Measurements from ENCODE around the gene ZCCHC4. TPM values are rescaled to one million over a fixed set of nuclear protein-coding genes. Genes with fewer than 3 reads are reported as not detected.

Gene ZCCHC4
- total RNA-seq, 1 donor from 2014 or later = 11.2 TPM

DNA sequence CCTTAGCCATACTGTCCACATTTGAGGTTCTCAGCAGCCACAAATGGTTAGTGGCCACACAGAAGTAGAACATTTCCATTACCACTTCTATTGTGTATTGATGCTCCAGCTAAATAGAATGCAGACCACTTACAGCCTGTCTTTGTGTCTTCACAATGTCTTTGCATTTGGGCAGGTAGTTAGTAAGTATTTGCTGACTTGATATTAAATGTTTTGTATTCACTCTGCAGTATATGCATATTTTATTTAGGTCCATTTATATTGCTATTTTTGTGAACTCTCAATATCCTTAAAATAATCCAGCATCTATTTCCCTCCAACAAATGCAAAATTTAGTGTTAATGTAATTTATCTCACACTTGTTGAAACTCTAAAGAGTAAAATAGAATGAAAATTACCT is 91.1 kb downstream of the ZCCHC4 start:
- no peak for DNase-seq (ENCODE audit: extremely low spot score, unreplicated experiment)
- TF ChIP-seq, protein P1, sequence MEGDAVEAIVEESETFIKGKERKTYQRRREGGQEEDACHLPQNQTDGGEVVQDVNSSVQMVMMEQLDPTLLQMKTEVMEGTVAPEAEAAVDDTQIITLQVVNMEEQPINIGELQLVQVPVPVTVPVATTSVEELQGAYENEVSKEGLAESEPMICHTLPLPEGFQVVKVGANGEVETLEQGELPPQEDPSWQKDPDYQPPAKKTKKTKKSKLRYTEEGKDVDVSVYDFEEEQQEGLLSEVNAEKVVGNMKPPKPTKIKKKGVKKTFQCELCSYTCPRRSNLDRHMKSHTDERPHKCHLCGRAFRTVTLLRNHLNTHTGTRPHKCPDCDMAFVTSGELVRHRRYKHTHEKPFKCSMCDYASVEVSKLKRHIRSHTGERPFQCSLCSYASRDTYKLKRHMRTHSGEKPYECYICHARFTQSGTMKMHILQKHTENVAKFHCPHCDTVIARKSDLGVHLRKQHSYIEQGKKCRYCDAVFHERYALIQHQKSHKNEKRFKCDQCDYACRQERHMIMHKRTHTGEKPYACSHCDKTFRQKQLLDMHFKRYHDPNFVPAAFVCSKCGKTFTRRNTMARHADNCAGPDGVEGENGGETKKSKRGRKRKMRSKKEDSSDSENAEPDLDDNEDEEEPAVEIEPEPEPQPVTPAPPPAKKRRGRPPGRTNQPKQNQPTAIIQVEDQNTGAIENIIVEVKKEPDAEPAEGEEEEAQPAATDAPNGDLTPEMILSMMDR (conservative IDR thresholded peaks at IDR 0.05) = no peak
- Mint-ChIP-seq H3K4me3 (no peak overlapping the region), H3K27me3 (no peaks in the 10 kb centered on the region), H3K27ac (no peak overlapping the region), H3K36me3 (peaks cover 30% of the 10 kb centered on the region), H3K4me1 (ENCODE audit: unreplicated experiment) (no peaks in the 10 kb centered on the region), H3K9me3 (no peaks in the 10 kb centered on the region)

DNA sequence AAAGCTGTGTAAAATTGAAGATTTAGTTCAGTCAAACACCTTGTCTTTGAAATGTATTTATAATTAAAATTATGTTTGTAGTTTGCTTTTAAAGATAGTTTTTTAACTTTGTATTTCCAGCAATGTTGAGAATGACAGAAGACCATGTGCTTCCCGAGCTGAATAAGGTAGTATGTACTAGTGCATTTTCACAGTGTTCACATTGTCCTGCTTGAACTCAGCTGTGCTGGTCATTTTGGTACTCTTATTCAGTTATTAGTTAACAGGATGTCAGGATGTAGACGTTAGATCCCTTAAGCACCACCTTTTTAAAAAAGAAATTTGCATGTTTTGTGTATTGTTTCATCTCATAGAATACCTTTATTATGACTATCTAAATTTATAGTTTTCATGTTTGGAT is 92.9 kb downstream of the ZCCHC4 start:
- TF ChIP-seq, protein P1 (conservative IDR thresholded peaks at IDR 0.05) = no peak
- no peak for DNase-seq (ENCODE audit: extremely low spot score, unreplicated experiment)
- H3K9me3 Mint-ChIP-seq = no peaks in the 10 kb centered on the region
- H3K27me3 Mint-ChIP-seq = no peaks in the 10 kb centered on the region
- no peak overlapping the region for H3K4me3 Mint-ChIP-seq
- no peaks in the 10 kb centered on the region for H3K4me1 Mint-ChIP-seq (ENCODE audit: unreplicated experiment)
- peaks cover 21% of the 10 kb centered on the region for H3K36me3 Mint-ChIP-seq
- H3K27ac Mint-ChIP-seq = no peak overlapping the region

DNA sequence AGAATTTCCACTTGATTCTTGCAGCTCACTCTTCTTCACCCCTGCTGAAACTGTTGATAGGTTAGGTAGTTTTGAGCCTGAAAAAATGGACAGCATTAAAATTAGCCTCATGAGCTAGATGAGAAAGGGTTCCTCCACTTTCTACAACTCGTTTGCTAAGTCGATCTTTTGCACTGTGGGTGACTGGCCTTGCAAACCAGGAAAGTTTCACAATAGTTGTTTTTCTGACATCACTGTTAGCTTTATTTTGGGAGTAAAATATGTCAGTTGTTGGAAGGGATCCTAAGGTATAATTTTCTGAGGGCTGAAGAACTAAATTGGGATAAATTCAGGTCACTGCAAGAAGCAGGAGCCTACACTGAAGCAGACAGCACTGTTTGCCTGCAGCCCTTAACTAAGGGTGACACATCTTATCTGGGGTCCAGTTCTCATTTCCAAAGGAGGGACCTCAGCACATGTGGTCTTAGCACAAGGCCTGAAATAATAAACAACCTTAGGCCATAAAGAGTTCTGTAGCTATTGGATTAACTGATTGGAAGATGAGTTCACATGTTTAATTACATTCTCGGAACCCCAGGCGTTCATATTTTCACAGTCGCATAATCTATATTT is 93.6 kb downstream of the ZCCHC4 start:
- H3K9me3 Mint-ChIP-seq = no peaks in the 10 kb centered on the region
- TF ChIP-seq, protein P1 (conservative IDR thresholded peaks at IDR 0.05) = no peak
- H3K36me3 Mint-ChIP-seq = peaks cover 24% of the 10 kb centered on the region
- H3K4me1 Mint-ChIP-seq (ENCODE audit: unreplicated experiment) = no peaks in the 10 kb centered on the region
- no peak overlapping the region for H3K27ac Mint-ChIP-seq
- H3K27me3 Mint-ChIP-seq = no peaks in the 10 kb centered on the region
- DNase-seq (ENCODE audit: extremely low spot score, unreplicated experiment) = no peak
- no peak overlapping the region for H3K4me3 Mint-ChIP-seq

DNA sequence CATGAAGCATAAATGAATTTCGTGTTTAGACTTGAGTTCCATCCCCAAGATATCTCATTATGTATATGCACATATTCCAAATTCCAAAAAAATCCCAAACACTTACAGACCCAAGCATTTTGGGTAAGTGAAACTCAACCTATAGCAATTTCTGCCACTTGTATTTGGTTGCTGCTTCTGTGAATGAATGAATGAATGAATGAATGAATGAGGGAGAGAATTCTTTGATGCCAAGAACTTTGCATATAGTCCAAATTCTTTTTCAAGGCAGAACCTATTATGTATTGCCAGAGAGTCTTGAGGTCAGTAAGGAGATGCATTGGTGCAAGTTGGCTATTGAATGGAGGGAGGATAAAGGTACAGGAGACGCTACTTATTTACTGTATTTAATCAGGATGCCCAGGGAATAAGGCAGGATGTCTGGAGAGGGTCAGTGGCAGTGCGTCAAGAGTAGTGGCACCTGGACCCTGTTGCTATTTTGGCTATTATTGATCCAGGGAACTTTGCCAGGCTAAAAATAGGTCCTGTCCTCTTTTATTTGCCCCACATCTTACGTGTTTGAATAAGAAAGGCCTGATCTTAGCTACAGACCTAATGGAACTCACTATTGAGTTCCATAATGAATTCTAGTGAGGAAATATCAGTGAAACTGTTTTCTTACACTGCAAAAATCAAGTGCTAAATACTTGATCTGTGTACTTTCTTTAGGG is 98.4 kb downstream of the ZCCHC4 start:
- Mint-ChIP-seq H3K27ac (no peak overlapping the region), H3K36me3 (peaks cover 25% of the 10 kb centered on the region), H3K27me3 (no peaks in the 10 kb centered on the region), H3K4me1 (ENCODE audit: unreplicated experiment) (no peaks in the 10 kb centered on the region), H3K9me3 (no peaks in the 10 kb centered on the region), H3K4me3 (no peak overlapping the region)
- TF ChIP-seq, protein P1 (conservative IDR thresholded peaks at IDR 0.05) = no peak
- DNase-seq (ENCODE audit: extremely low spot score, unreplicated experiment) = no peak

DNA sequence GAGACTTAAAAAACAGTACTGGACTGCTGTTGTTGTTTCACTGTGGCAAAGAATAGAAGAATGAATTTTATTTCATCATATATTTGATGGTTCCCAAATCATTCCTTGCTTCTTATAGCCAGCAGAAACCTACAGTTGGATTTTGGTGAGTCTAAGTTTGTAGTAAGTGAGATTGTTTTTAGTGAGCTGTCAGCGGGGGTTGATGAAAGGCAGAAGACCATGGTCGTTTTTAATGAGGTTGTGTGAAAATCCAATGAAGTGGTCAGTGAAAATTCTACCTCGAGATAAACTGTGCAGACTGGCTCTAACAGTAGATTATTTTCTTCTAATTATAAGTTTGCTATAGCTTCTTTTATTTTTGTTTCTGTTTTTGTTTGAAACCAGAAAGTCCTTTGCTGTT is 100.7 kb downstream of the ZCCHC4 start:
- Mint-ChIP-seq H3K27me3 (no peaks in the 10 kb centered on the region), H3K4me1 (ENCODE audit: unreplicated experiment) (no peaks in the 10 kb centered on the region), H3K9me3 (no peaks in the 10 kb centered on the region), H3K27ac (no peak overlapping the region), H3K36me3 (peaks cover 21% of the 10 kb centered on the region), H3K4me3 (no peak overlapping the region)
- TF ChIP-seq, protein P1 (conservative IDR thresholded peaks at IDR 0.05) = no peak
- no peak for DNase-seq (ENCODE audit: extremely low spot score, unreplicated experiment)

Data from type B pancreatic cell (in vitro differentiated cells).